ENCODE measurements around the gene XAF1. TPM values are rescaled to one million over a fixed set of nuclear protein-coding genes. Genes with fewer than 3 reads are reported as not detected.

Gene XAF1
- total RNA-seq, 4 donors from 2014 or later = 25.2 to 50.3 (median 45.6) TPM

- Histone ChIP-seq H3K36me3 (peaks cover 5 to 40% (median 23%) of the 10 kb centered on the region in 3 donors), H3K27me3 (no peaks in the 10 kb centered on the region), H3K27ac (no peak within 1 kb of the TSS), H3K4me3 (no peak within 1 kb of the TSS), H3K4me1 (peaks cover 0 to 8% (median 0%) of the 10 kb centered on the region in 4 donors), H3K9me3 (peaks cover 0 to 77% (median 8%) of the 10 kb centered on the region in 4 donors)
- 2% methylated on average over 22 to 35 of the region's 49 CpGs for WGBS, 2 donors
- TF ChIP-seq EP300 (IDR thresholded peaks at IDR 0.05) = no peak
- TF ChIP-seq POLR2A (IDR thresholded peaks at IDR 0.05) = no peak
- no peak for TF ChIP-seq CTCF (IDR thresholded peaks at IDR 0.05)
- no peak for DNase-seq (ENCODE audit: low spot score in 2 of 2)
Observed at GRCh38 chr17:6775871-6776405, 20.1 kb downstream of the XAF1 start, which contains the start of gene FBXO39. Gene FBXO39, plus strand, starts transcription at chr17:6776215. Its CDS starts 3,654 bp downstream, at chr17:6779869.

DNA sequence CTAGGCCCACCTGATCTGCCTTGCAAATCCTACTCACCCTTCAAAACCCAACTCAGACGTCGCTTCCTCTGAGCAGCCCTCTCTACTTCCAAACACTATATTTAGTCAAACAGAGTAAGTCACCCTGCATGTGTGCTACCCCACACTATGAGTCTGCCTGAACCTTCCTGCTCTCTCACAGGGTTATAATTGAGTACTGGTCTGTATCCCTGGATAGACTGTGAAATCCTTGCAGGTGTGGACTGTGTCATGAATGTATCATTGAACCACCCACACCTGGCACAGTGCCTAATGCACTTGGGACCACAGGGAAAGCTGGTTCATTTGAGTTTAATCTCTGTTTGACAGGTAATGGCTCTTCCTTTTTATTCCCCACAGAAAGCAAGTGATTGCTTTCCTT, 23.6 kb downstream of the XAF1 start:
- DNase-seq (ENCODE audit: low spot score in 2 of 2) = no peak
- Histone ChIP-seq H3K4me1 (peaks cover 0 to 8% (median 0%) of the 10 kb centered on the region in 4 donors), H3K4me3 (no peak overlapping the region), H3K27me3 (no peaks in the 10 kb centered on the region), H3K9me3 (peaks cover 0 to 66% (median 2%) of the 10 kb centered on the region in 4 donors), H3K27ac (no peak overlapping the region), H3K36me3 (peaks cover 0 to 6% (median 0%) of the 10 kb centered on the region in 3 donors)
- 59 to 63% methylated on average over 2 of the region's 2 CpGs for WGBS, 2 donors
- TF ChIP-seq CTCF (IDR thresholded peaks at IDR 0.05) (no peak), POLR2A (IDR thresholded peaks at IDR 0.05) (no peak), EP300 (IDR thresholded peaks at IDR 0.05) (no peak)

- 79 to 87% methylated on average over 8 of the region's 8 CpGs for WGBS, 2 donors
- no peak for TF ChIP-seq CTCF (IDR thresholded peaks at IDR 0.05)
- TF ChIP-seq EP300 (IDR thresholded peaks at IDR 0.05) = no peak
- TF ChIP-seq POLR2A (IDR thresholded peaks at IDR 0.05) = no peak
- DNase-seq (ENCODE audit: low spot score in 2 of 2) = no peak
- Histone ChIP-seq H3K27me3 (no peaks in the 10 kb centered on the region), H3K27ac (no peak overlapping the region), H3K4me1 (peaks cover 0 to 8% (median 0%) of the 10 kb centered on the region in 4 donors), H3K4me3 (no peak overlapping the region), H3K36me3 (no peaks in the 10 kb centered on the region), H3K9me3 (peaks cover 0 to 66% (median 0%) of the 10 kb centered on the region in 4 donors)
Observed at GRCh38 chr17:6780001-6780400, 24.2 kb downstream of the XAF1 start.

- DNase-seq (ENCODE audit: low spot score in 2 of 2) = no peak
- whole genome bisulfite sequencing, 2 donors = 63 to 77% methylated on average over 3 of the region's 3 CpGs
Observed at GRCh38 chr17:6780886-6781285, 25.0 kb downstream of the XAF1 start.

More at GRCh38 chr17:6780886-6781285, 25.0 kb downstream of the XAF1 start:
- H3K27ac ChIP-seq = no peak overlapping the region
- H3K36me3 ChIP-seq = no peaks in the 10 kb centered on the region
- H3K4me1 ChIP-seq = peaks cover 0 to 3% (median 0%) of the 10 kb centered on the region in 4 donors
- TF ChIP-seq POLR2A (IDR thresholded peaks at IDR 0.05) = no peak
- no peak for TF ChIP-seq EP300 (IDR thresholded peaks at IDR 0.05)
- no peak for TF ChIP-seq CTCF (IDR thresholded peaks at IDR 0.05)
- no peaks in the 10 kb centered on the region for H3K27me3 ChIP-seq
- H3K9me3 ChIP-seq = peaks cover 0 to 66% (median 3%) of the 10 kb centered on the region in 4 donors
- no peak overlapping the region for H3K4me3 ChIP-seq

Measured in tibial nerve (tissue), 4 donors.